Neural cell (in vitro differentiated cells): ENCODE measurements around the gene ERBB2. TPM values are rescaled to one million over a fixed set of nuclear protein-coding genes. Genes with fewer than 3 reads are reported as not detected.
A peak's percentile ranks its signal among the peaks of the same experiment; 100 is the strongest.

Experiments used
- H2AFZ ChIP-seq: fragments of 200-600, 300-800 bp; sonication (generic), shearing (Covaris generic); 2 replicates; pipeline ENCODE4 v1.6.0; 2014; ENCODE audit warnings: low read depth, mild to moderate bottlenecking, antibody characterized with exemption, low read length, moderate library complexity
- H3F3A ChIP-seq: fragments of 200-600 bp; shearing (Covaris generic); 2 replicates; pipeline ENCODE4 v1.6.1; 2016; ENCODE audit warnings: mild to moderate bottlenecking, moderate library complexity, mixed read lengths, antibody characterized with exemption, low read length; ENCODE audit not compliant: insufficient read depth, poor library complexity, severe bottlenecking
- H3K27ac ChIP-seq: fragments of 200-600, 300-800 bp; sonication (generic), shearing (Covaris generic); 2 replicates; pipeline ENCODE4 v1.5.1; 2014; ENCODE audit warnings: mild to moderate bottlenecking, low read length, moderate library complexity
- H3K27me3 ChIP-seq: fragments of 300-800, 200-600 bp; sonication (generic), shearing (Covaris generic); 2 replicates; pipeline ENCODE4 v1.6.0; 2014; ENCODE audit warnings: mild to moderate bottlenecking, low read depth, low read length, moderate library complexity; ENCODE audit not compliant: insufficient read depth
- H3K36me3 ChIP-seq: fragments of 300-800, 200-600 bp; sonication (generic), shearing (Covaris generic); 2 replicates; pipeline ENCODE4 v1.5.1; 2014; ENCODE audit warnings: mild to moderate bottlenecking, antibody characterized with exemption, low read length, moderate library complexity; ENCODE audit not compliant: insufficient read depth
- H3K4me2 ChIP-seq: fragments of 300-800, 200-600 bp; sonication (generic), shearing (Covaris generic); 2 replicates; pipeline ENCODE4 v1.6.0; 2014; ENCODE audit warnings: mild to moderate bottlenecking, low read length
- H3K4me3 ChIP-seq: fragments of 300-800, 200-600 bp; sonication (generic), shearing (Covaris generic); 2 replicates; pipeline ENCODE4 v1.5.1; 2014; ENCODE audit warnings: mild to moderate bottlenecking, low read length, moderate library complexity
- H3K79me2 ChIP-seq: fragments of 200-600 bp; shearing (Covaris generic); replicated peaks from 2 replicates; pipeline ENCODE4 v1.6.0; 2014; ENCODE audit warnings: mild to moderate bottlenecking, low read length, moderate library complexity; ENCODE audit not compliant: insufficient read depth
- H3K9ac ChIP-seq: fragments of 300-800, 200-600 bp; sonication (generic), shearing (Covaris generic); 2 replicates; pipeline ENCODE4 v1.6.1; 2016; ENCODE audit warnings: mild to moderate bottlenecking, low read length, mixed read lengths
- H3K9me2 ChIP-seq: fragments of 200-600 bp; shearing (Covaris generic); 2 replicates; pipeline ENCODE4 v1.6.1; 2016; ENCODE audit warnings: mild to moderate bottlenecking, low read length, mixed read lengths; ENCODE audit not compliant: insufficient read depth
- H3K9me3 ChIP-seq: fragments of 200-600, 300-800 bp; sonication (generic), shearing (Covaris generic); 2 replicates; pipeline ENCODE4 v1.6.1; 2016; ENCODE audit warnings: mild to moderate bottlenecking, mixed run types, low read length, moderate library complexity, mixed read lengths
- H4K20me1 ChIP-seq: fragments of 200-600 bp; shearing (Covaris generic); 2 replicates; pipeline ENCODE4 v1.6.1; 2016; ENCODE audit warnings: mild to moderate bottlenecking, mixed run types; ENCODE audit not compliant: insufficient read depth
- CTCF ChIP-seq: fragments of 450-650 bp; IDR thresholded peaks from 2 replicates; pipeline ENCODE4 v1.5.1; 2014; ENCODE audit warnings: antibody characterized with exemption, mild to moderate bottlenecking, moderate library complexity; ENCODE audit not compliant: poor library complexity, severe bottlenecking
- EP300 ChIP-seq: fragments of 450-650 bp; conservative IDR thresholded peaks from 2 replicates; pipeline ENCODE4 v1.6.1; 2014; ENCODE audit warnings: antibody characterized with exemption, mild to moderate bottlenecking, moderate library complexity; ENCODE audit not compliant: poor library complexity, severe bottlenecking
- EZH2 ChIP-seq: fragments of 200-600, 300-800 bp; shearing (Covaris generic), sonication (generic); IDR thresholded peaks from 2 replicates; pipeline ENCODE4 v1.6.1; 2014; ENCODE audit warnings: antibody characterized with exemption, low read length, borderline replicate concordance, mild to moderate bottlenecking; ENCODE audit not compliant: insufficient read depth, poor library complexity, severe bottlenecking
- MXI1 ChIP-seq: fragments of 450-650 bp; conservative IDR thresholded peaks from 2 replicates; pipeline ENCODE4 v1.6.1; 2014; ENCODE audit warnings: antibody characterized with exemption, mild to moderate bottlenecking; ENCODE audit not compliant: poor library complexity, severe bottlenecking
- POLR2AphosphoS5 ChIP-seq: IDR thresholded peaks from 2 replicates; pipeline ENCODE4 v1.6.1; 2012
- RAD21 ChIP-seq: fragments of 450-650 bp; conservative IDR thresholded peaks from 2 replicates; pipeline ENCODE4 v1.6.1; 2014; ENCODE audit warnings: antibody characterized with exemption, mild to moderate bottlenecking, moderate library complexity
- SMC3 ChIP-seq: fragments of 450-650 bp; conservative IDR thresholded peaks from 2 replicates; pipeline ENCODE4 v1.6.1; 2014; ENCODE audit warnings: antibody characterized with exemption, mild to moderate bottlenecking, moderate library complexity; ENCODE audit not compliant: poor library complexity
- TAF1 ChIP-seq: IDR thresholded peaks from 2 replicates; pipeline ENCODE4 v1.6.1; 2012; ENCODE audit warnings: low read depth
- polyA plus RNA-seq: library from polyadenylated mRNA; depleted of rRNA; stranded (reverse); fragments of >200 nt; gene quantifications from 2 replicates; pipeline ENCODE4 v1.2.3, GENCODE V29; 2014
- TF ChIP-seq, protein P1 (sequence below): IDR thresholded peaks from 2 replicates; pipeline ENCODE4 v1.6.1; 2012; ENCODE audit warnings: borderline replicate concordance

ERBB2 gene
- polyA plus RNA-seq, 1 donor from 2014 or later: 16.0 TPM

DNA sequence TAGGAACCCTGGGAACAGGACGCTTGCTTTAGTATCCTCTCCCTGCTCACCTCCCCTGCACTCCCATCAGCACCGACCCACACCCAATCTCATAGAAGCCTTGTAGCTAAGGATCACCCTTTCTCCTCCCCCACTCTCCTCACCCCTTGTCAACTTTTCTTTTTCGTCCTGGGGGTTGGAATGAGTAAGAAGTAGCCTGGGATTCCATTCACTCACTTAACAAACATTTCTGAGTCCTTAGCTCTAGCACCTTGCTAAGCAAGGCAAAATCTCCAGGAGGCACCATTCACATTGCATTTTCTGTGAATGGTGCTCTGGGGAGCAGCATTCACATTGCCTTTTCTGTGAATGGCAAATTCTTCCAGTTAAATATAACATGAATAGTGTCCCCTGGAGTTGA is 10.9 kb upstream of the ERBB2 start:
- Histone ChIP-seq H3K4me3 (peak overlapping the region; percentile 80), H3K9me3 (no peaks in the 10 kb centered on the region), H3K79me2 (no peaks in the 10 kb centered on the region), H3K9ac (peak overlapping the region; percentile 87), H4K20me1 (no peaks in the 10 kb centered on the region), H3K9me2 (no peaks in the 10 kb centered on the region), H3K4me2 (peak overlapping the region; percentile 90), H3F3A (no peaks in the 10 kb centered on the region), H3K27ac (peak overlapping the region; percentile 96), H3K36me3 (no peaks in the 10 kb centered on the region), H3K27me3 (no peaks in the 10 kb centered on the region), H2AFZ (peak overlapping the region; percentile 99)
- no peak for TF ChIP-seq EP300
- no peak for TF ChIP-seq CTCF
- TF ChIP-seq TAF1: no peak
- no peak for TF ChIP-seq MXI1
- TF ChIP-seq SMC3: no peak
- TF ChIP-seq, protein P1, sequence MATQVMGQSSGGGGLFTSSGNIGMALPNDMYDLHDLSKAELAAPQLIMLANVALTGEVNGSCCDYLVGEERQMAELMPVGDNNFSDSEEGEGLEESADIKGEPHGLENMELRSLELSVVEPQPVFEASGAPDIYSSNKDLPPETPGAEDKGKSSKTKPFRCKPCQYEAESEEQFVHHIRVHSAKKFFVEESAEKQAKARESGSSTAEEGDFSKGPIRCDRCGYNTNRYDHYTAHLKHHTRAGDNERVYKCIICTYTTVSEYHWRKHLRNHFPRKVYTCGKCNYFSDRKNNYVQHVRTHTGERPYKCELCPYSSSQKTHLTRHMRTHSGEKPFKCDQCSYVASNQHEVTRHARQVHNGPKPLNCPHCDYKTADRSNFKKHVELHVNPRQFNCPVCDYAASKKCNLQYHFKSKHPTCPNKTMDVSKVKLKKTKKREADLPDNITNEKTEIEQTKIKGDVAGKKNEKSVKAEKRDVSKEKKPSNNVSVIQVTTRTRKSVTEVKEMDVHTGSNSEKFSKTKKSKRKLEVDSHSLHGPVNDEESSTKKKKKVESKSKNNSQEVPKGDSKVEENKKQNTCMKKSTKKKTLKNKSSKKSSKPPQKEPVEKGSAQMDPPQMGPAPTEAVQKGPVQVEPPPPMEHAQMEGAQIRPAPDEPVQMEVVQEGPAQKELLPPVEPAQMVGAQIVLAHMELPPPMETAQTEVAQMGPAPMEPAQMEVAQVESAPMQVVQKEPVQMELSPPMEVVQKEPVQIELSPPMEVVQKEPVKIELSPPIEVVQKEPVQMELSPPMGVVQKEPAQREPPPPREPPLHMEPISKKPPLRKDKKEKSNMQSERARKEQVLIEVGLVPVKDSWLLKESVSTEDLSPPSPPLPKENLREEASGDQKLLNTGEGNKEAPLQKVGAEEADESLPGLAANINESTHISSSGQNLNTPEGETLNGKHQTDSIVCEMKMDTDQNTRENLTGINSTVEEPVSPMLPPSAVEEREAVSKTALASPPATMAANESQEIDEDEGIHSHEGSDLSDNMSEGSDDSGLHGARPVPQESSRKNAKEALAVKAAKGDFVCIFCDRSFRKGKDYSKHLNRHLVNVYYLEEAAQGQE: no peak
- TF ChIP-seq POLR2AphosphoS5: no peak
- TF ChIP-seq EZH2: no peak
- no peak for TF ChIP-seq RAD21

- no peak overlapping the region for H3K4me2 ChIP-seq
Measured at GRCh38 chr17:39694593-39694992, 5.3 kb upstream of the ERBB2 start.

More at GRCh38 chr17:39694593-39694992, 5.3 kb upstream of the ERBB2 start:
- Histone ChIP-seq H3K27ac (no peak overlapping the region), H4K20me1 (no peaks in the 10 kb centered on the region), H3K9me3 (no peaks in the 10 kb centered on the region), H3F3A (no peaks in the 10 kb centered on the region), H3K9ac (no peak overlapping the region), H3K27me3 (peaks cover 4% of the 10 kb centered on the region), H3K9me2 (no peaks in the 10 kb centered on the region), H3K4me3 (no peak overlapping the region), H2AFZ (no peak overlapping the region), H3K36me3 (no peaks in the 10 kb centered on the region), H3K79me2 (no peaks in the 10 kb centered on the region)
- TF ChIP-seq, protein P1: no peak
- no peak for TF ChIP-seq RAD21
- no peak for TF ChIP-seq POLR2AphosphoS5
- no peak for TF ChIP-seq TAF1
- no peak for TF ChIP-seq EP300
- TF ChIP-seq CTCF: no peak
- TF ChIP-seq MXI1: no peak
- TF ChIP-seq EZH2: no peak
- TF ChIP-seq SMC3: no peak
